IPS-18c (cell line): ENCODE data around the gene ERBB4.

Source experiments
- H3K4me3 ChIP-seq: 2 replicates; pipeline ENCODE4 v1.7.0; 2013; ENCODE audit warnings: low read depth, mild to moderate bottlenecking, low read length, moderate library complexity; ENCODE audit not compliant: insufficient read depth
- H3K9me3 ChIP-seq: one replicate; pipeline ENCODE4 v1.6.1; 2013; ENCODE audit warnings: mild to moderate bottlenecking, low read length, moderate library complexity; ENCODE audit not compliant: control insufficient read depth, insufficient read depth

Gene ERBB4

DNA sequence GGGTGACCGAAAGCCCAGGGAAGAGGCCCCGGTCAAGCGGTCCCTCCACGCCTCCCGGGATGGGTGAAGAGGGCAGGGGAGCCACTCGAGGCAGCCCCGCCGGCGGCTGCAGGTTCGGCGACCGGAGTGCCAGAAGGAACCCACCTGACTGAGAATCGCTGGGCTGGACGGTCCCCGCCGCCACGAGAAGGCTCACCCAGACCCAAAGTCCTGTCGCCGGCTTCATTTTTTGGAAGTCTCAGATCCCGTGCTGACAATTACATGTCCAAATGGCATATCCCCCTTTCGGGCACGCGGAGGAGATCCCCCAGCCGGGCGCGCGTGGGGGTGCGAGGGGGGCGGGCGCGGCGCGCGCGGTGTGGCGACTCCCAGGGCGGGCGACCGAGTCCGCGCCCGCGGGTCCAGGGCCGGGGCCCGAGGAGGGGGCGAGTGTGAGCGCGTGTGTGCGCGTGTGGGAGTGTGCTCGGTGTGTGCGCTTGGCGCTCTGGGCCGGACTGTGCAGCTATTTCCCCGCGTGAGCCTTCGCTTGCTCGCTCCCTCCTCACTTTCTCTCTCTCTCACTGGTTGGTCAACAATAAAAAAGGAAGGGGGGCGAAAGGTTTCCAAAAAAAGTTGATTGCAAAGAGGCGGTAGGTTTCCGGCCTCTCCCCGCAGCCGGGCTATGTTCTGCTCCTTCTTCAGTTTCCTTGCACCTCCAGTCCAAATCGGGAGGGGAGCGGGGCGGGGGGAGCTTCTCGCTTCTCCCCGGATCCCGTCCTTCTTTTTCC is at the start of gene ERBB4:
ERBB4 (minus strand) TSS at position 498 of the 767 bp plus-strand sequence; CDS start at position 226, 272 bp downstream.
- peaks cover 2% of the 10 kb centered on the region for H3K9me3 ChIP-seq
- H3K4me3 ChIP-seq: peak within 1 kb of the TSS; percentile 65

DNA sequence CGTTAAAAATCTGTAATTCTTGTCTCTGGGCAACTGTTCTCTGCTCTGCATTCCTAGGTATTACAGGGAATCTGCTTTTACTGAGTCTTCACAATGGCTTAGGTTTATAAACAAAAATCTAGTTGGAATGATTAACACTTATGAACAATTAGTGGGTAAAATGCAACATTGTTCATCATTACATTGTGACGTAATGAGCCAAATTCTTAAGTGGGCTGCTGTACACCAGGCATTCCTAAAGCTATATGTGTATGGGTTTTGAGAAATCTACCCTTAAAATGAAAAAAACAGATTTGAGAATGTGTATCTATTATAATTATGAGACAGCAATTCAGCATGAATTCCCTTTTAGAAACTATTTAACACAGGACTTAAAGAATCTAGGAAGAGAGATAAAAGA is 41.5 kb upstream of the ERBB4 start:
- H3K4me3 ChIP-seq: no peak overlapping the region
- H3K9me3 ChIP-seq: peaks cover 3% of the 10 kb centered on the region

DNA sequence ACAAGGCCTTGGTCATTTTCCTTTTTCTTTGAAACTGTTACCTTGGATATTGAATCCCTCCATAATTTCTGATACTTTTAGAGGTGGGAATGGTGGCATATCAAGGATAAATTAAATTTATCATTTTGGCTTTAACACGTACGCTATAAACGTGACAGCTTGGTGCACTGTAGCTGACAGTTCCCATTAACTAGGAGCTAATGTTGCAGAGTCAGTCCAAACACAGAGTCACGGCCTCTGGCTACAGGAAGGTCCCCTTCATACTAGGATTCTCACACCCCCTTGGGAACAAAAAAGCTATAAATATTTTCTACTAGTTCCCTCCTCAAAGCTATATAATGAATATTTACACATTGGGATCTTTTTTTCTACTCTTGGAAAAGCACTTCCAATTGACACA is 17.7 kb upstream of the ERBB4 start:
- Histone ChIP-seq H3K4me3 (no peak overlapping the region), H3K9me3 (no peaks in the 10 kb centered on the region)

- no peaks in the 10 kb centered on the region for H3K9me3 ChIP-seq
- no peak overlapping the region for H3K4me3 ChIP-seq
Observed at GRCh38 chr2:212554233-212554632, 15.6 kb upstream of the ERBB4 start.

DNA sequence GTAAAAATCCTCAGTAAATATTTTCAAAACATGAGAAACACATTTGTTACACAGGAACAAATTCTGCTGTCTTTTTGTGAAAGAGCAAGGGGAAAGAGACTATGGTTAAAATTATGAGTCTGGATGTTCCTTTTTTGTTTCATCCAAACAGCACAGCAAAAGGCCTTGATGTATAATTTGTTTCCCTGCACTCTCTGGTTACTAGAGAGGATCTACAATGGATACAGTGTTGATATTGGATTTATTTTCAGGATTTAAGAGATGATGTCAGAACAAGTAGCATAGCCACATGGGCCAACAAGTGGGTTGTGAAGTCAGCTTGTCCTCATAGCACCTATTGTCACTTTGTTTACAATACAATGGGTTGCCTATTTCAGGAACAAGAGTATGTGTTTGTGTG is 11.3 kb upstream of the ERBB4 start:
- Histone ChIP-seq H3K9me3 (no peaks in the 10 kb centered on the region), H3K4me3 (no peak overlapping the region)

GRCh38 chr2:212549463-212549862 is 10.9 kb upstream of the ERBB4 start:
- Histone ChIP-seq H3K9me3 (no peaks in the 10 kb centered on the region), H3K4me3 (no peak overlapping the region)

DNA sequence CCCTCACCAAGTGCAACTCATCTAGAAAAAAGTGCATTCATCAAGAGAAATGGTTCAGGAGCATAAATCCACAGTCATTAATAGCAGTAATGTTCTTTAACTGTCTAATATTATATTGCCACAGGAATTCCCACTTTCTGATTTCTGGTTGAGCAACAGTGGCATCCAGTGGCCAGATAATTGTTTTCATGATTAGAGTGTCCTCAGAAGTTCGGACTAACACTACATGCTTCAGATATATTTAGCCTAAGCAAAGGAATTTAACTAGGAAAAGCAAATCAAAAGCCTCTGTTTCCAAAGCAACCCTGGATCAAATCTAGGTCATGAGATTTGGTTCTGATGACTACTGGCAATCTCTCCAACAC is 9.8 kb upstream of the ERBB4 start:
- no peaks in the 10 kb centered on the region for H3K9me3 ChIP-seq
- H3K4me3 ChIP-seq: no peak overlapping the region

DNA sequence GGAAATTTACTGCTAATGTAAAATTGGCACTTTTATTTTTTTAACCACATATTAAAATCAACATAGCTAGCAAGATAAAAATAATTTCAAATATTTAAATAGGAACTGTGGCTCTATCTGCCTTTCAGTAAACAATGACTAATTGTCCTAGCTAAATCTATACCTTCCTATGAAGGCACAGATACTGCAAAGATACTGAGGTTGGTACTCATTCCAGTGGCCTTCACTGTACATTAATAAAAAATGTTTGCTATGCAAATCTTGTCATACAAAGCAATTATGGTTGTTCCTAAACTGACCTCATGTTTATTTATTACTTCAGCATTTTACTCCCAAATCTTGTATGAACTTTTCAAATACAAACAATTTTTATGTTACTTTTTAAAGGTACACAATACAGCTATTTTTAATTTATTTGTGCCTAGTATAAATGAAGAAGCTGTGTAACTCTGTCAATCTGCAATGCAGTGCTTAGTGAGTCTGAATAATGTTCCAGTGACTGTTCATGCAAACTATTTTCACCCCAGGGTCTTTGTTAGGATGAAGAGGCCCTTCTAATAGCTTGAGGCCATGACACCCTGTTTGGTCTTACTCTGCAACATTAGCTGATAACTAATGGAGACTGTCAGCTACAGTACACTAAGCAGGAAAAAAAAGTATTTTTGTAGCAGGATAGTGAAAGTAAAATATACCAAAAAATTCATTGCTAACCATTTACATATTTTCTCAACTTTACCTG is 9.3 kb upstream of the ERBB4 start:
- Histone ChIP-seq H3K4me3 (no peak overlapping the region), H3K9me3 (no peaks in the 10 kb centered on the region)

GRCh38 chr2:212546669-212547068 is 8.1 kb upstream of the ERBB4 start:
- H3K9me3 ChIP-seq: no peaks in the 10 kb centered on the region

DNA sequence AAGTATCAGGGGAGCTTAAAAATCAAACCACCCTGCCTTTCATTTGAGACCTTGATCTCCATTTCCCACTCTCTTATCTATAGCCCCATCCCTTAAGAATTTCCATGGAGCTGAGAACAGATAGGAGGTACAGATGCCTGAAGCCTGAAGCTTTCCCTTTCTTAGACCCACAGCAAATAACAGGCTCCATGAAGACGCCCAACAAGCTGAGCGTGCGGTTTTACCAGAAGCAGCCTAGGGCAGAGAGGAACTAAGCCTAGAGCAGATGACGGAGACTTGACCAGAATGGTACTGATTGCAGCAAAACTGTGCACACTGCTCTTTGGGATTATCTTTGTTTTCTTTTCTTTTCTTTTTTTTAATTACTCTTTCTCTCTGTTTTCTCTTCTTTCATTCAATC is 1.7 kb upstream of the ERBB4 start:
- H3K9me3 ChIP-seq: peaks cover 2% of the 10 kb centered on the region
- H3K4me3 ChIP-seq: no peak overlapping the region

More at GRCh38 chr2:212546669-212547068, 8.1 kb upstream of the ERBB4 start:
- no peak overlapping the region for H3K4me3 ChIP-seq

DNA sequence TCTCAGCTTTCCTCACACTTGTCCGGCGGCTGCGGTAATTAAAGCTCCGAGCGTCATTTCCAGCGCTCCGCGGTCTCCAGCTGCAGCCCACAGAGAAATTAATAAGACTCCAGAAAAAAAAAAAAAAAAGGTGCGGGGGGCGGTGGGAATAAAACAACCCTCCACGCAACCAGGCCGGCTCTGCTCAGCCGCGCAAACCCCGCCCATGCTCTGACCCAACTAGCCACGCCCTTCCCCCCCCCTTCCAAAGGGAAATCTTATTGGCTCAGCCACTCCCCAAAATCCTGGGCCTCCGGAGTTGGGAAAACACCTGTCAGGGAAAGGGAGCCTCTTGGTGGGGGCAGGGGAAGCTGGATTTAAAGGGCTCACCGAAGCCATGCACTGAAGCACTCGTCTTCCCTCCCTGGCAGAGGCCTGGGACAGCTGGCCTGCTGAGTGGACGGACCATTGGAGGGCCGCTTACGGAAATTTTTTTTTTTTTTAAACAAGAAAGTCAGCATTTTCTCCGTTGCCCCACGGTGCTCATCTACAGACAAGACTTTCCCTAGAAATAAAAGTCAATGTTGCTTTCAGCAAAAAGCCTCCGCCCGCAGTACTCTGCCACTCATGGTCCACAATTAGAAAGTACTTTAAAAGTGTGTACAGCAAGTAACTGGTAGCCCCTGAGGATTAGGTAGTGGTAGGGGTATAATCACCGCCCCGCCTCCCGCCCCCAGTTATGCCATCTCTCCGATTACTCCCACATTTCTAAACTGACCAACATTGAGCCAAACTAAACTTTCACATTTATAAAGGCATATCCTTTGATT is 674 bp upstream of the ERBB4 start:
- Histone ChIP-seq H3K9me3 (peaks cover 2% of the 10 kb centered on the region), H3K4me3 (peak overlapping the region; percentile 65)

- Histone ChIP-seq H3K9me3 (peaks cover 2% of the 10 kb centered on the region), H3K4me3 (peak overlapping the region; percentile 65)
Observed at GRCh38 chr2:212537726-212538304, 787 bp downstream of the ERBB4 start.

DNA sequence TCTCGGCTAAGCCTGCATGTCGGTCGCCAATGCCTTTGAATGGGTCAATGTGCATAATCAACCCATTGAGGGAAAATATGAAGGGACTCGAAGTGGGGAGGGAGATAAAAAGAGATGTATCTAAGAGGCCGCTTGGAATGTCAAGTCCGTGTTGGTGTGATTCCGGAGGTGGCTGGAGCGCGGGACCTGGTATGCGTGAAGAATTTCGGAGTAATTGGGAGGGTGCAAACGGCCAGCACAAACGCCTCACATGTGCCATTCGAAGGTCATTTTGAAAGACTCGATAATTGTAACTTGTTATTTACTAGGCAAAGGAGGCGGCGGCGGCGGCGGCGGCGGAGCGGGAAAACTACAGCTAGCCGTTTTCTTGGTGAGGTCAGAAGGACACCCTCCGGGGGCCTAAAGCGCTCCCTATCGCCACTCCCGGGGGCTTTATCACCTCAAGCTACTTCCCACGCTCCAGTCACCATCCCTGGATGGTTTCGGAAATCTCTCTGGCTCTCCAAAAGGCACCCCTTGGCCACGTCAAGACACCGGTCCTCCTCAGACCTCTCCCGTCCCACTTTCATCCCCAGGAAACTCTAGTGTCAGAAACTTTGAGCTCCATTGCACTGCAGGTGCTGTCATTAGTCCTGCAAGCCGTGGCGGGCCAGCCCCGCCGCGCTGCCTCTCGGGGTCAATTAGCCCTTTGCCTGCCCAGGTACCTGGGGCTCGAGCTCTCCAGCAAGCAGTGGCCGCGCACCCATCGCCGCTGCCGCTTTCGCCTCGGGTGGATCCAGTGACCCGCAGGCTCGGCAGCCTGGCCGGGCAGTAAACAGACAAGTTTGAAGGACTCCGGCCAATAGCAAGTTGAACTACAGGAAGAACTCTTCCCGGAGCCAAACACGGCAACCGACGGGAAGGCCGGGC is 1.5 kb downstream of the ERBB4 start:
- Histone ChIP-seq H3K4me3 (peak overlapping the region; percentile 65), H3K9me3 (peaks cover 2% of the 10 kb centered on the region)

DNA sequence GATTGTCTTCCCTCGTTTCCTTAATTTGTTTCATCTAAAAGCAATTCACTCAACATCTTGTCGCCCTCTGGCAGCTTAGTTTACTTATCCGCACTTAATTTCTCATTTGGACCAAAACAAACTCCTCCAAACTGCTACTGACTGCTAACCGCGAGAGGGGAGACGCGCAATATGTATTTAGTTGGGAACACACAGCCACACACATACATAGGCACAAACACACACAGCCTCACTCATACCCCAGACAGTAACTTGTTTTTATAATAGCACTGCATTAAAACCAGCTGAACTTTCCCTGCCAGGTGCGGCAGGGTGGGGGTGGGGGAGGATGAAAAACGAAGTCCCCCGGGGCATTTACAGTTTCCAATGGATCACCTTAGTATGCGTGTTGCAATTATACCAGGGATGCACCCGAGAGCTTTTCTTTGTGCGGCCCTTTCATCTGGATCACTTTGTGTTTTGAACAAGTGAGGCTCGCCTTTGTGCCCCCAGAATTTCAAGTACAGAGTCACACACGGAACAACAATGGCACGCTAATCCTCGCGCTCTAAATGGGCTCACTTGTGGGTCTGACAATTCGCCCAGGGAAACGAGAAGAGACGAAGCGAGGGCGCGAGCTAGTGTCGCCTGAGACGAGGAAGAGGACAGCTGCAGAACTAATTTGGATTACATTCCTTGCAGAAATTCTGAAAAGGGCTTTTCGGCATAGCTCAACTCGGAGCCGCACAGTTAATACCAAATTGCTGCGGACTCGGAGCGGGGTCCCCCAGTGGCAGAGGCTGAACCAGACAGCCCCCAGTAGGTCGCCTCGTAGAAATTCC is 2.4 kb downstream of the ERBB4 start:
- peak overlapping the region; percentile 49 for H3K4me3 ChIP-seq

GRCh38 chr2:212534336-212534735 is 4.3 kb downstream of the ERBB4 start:
- no peak overlapping the region for H3K4me3 ChIP-seq
- H3K9me3 ChIP-seq: peaks cover 2% of the 10 kb centered on the region

More for the DNA sequence above, 2.4 kb downstream of the ERBB4 start:
- H3K9me3 ChIP-seq: peaks cover 2% of the 10 kb centered on the region

DNA sequence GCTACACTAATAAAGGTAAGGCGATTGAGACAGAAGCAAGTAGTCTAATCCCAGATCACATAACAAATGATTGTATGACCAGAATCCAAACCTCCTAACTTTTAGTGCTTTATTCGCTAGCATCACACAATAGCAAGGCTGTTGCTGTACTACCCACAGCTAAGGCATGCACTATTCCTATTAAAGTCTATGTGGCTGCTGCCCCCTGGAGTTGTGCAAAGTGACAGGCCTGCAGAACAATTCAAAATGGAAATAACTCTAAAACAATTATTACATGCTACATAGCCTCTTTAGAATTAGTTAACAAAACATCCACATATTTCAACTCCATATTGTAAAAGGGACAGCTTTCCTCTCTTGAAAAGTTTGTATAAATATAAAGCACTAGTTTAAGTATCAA is 6.0 kb downstream of the ERBB4 start:
- no peak overlapping the region for H3K4me3 ChIP-seq
- peaks cover under 1% of the 10 kb centered on the region for H3K9me3 ChIP-seq
